IMR-90 (cell line): ENCODE measurements around the gene CABCOCO1. TPM values are rescaled to one million over a fixed set of nuclear protein-coding genes. Genes with fewer than 3 reads are reported as not detected.

Source experiments
- ATAC-seq: fragments of 200-7000 bp; cut with Tn5 transposase; 2 replicates; pipeline ENCODE4 v1.9.1; 2020; ENCODE audit warnings: low read depth, mild to moderate bottlenecking, moderate library complexity
- BruUV-seq: library from RNA; stranded (reverse); fragments of 400-500 nt; replicated peaks from 2 replicates; lab custom pipeline; 2021; lab: Mats Ljungman, UMichigan
- CTCF ChIA-PET: fragments of 300-600 bp; formaldehyde crosslinking; extraction: SDS; loops from one replicate; lab custom pipeline; 2021; ENCODE audit warnings: antibody characterized with exemption; lab: Yijun Ruan, JAX
- POLR2A ChIA-PET: fragments of 300-600 bp; sonication (Branson Sonifier 250); formaldehyde crosslinking; loops from one replicate; lab custom pipeline; 2022; ENCODE audit warnings: antibody characterized with exemption; ENCODE audit not compliant: unreplicated experiment; lab: Charles Lee
- DNase-seq: peaks from one replicate; pipeline ENCODE4 v3.0.0; 2013
- H2AFZ ChIP-seq: replicated peaks from 2 replicates; pipeline ENCODE3; 2013; ENCODE audit warnings: low read length, mild to moderate bottlenecking; ENCODE audit not compliant: poor library complexity
- H2AK5ac ChIP-seq: 2 replicates; pipeline ENCODE4 v1.6.1; 2013; ENCODE audit warnings: low read depth, low read length, inconsistent platforms
- H2AK9ac ChIP-seq: replicated peaks from 2 replicates; pipeline ENCODE3; 2013; ENCODE audit warnings: mild to moderate bottlenecking, low read depth, low read length, moderate library complexity; ENCODE audit not compliant: poor library complexity
- H2BK120ac ChIP-seq: 2 replicates; pipeline ENCODE4 v1.6.1; 2013; ENCODE audit warnings: low read depth, low read length, inconsistent platforms
- H2BK15ac ChIP-seq: 3 replicates; pipeline ENCODE4 v1.6.1; 2013; ENCODE audit warnings: low read depth, low read length, inconsistent platforms
- H2BK20ac ChIP-seq: 2 replicates; pipeline ENCODE4 v1.6.1; 2013; ENCODE audit warnings: low read depth, mild to moderate bottlenecking, inconsistent platforms, low read length, moderate library complexity
- H2BK5ac ChIP-seq: 2 replicates; pipeline ENCODE4 v1.6.1; 2013; ENCODE audit warnings: mild to moderate bottlenecking, low read depth, low read length, inconsistent platforms; ENCODE audit not compliant: poor library complexity, severe bottlenecking
- H3K14ac ChIP-seq: replicated peaks from 2 replicates; pipeline ENCODE4 v1.6.1; 2013; ENCODE audit warnings: low read depth, low read length, inconsistent platforms
- H3K18ac ChIP-seq: 2 replicates; pipeline ENCODE4 v1.6.1; 2013; ENCODE audit warnings: low read depth, low read length, control low read depth
- H3K23ac ChIP-seq: 2 replicates; pipeline ENCODE4 v1.6.1; 2013; ENCODE audit warnings: low read depth, low read length, inconsistent platforms
- H3K27ac ChIP-seq: 2 replicates; pipeline ENCODE4 v1.5.1; 2013; ENCODE audit warnings: mild to moderate bottlenecking, control low read depth, low read length; ENCODE audit not compliant: insufficient read depth
- H3K27me3 ChIP-seq: 2 replicates; pipeline ENCODE4 v1.6.1; 2013; ENCODE audit warnings: low read length; ENCODE audit not compliant: control insufficient read depth, insufficient read depth
- H3K36me3 ChIP-seq: 2 replicates; pipeline ENCODE4 v1.6.1; 2013; ENCODE audit warnings: low read length, mixed read lengths; ENCODE audit not compliant: control insufficient read depth, insufficient read depth
- H3K4ac ChIP-seq: 2 replicates; pipeline ENCODE4 v1.6.1; 2013; ENCODE audit warnings: low read depth, low read length, inconsistent platforms
- H3K4me1 ChIP-seq: 2 replicates; pipeline ENCODE4 v1.6.1; 2013; ENCODE audit warnings: low read length, mixed read lengths; ENCODE audit not compliant: control insufficient read depth, insufficient read depth
- H3K4me2 ChIP-seq: 2 replicates; pipeline ENCODE4 v1.6.1; 2013; ENCODE audit warnings: low read depth, mild to moderate bottlenecking, control low read depth, low read length, moderate library complexity
- H3K4me3 ChIP-seq: 2 replicates; pipeline ENCODE4 v1.5.1; 2013; ENCODE audit warnings: low read depth, mild to moderate bottlenecking, control low read depth, low read length, moderate library complexity; ENCODE audit not compliant: insufficient read depth
- H3K56ac ChIP-seq: 2 replicates; pipeline ENCODE4 v1.6.1; 2013; ENCODE audit warnings: low read length, inconsistent platforms; ENCODE audit not compliant: insufficient read depth; ENCODE audit errors: extremely low read depth
- H3K79me1 ChIP-seq, 2 experiments: 2 replicates each; pipeline ENCODE4 v1.6.1; 2013; ENCODE audit warnings: low read length in 2 of 2, inconsistent platforms in 1 of 2, low read depth in 1 of 2
- H3K9ac ChIP-seq: 2 replicates; pipeline ENCODE4 v1.6.1; 2013; ENCODE audit warnings: low read depth, low read length, control low read depth
- H3K9me1 ChIP-seq: 2 replicates; pipeline ENCODE4 v1.6.1; 2013; ENCODE audit warnings: low read length, inconsistent platforms; ENCODE audit not compliant: insufficient read depth
- H3K9me3 ChIP-seq: 2 replicates; pipeline ENCODE4 v1.6.1; 2013; ENCODE audit warnings: low read length; ENCODE audit not compliant: control insufficient read depth, insufficient read depth
- H4K20me1 ChIP-seq: 2 replicates; pipeline ENCODE4 v1.6.1; 2013; ENCODE audit warnings: low read length, inconsistent platforms; ENCODE audit not compliant: insufficient read depth
- H4K5ac ChIP-seq: 2 replicates; pipeline ENCODE4 v1.6.1; 2013; ENCODE audit warnings: mild to moderate bottlenecking, low read depth, low read length, control low read depth
- H4K8ac ChIP-seq, 2 experiments: 2 replicates each; pipeline ENCODE4 v1.6.1; 2013; ENCODE audit warnings: low read depth in 2 of 2, low read length in 2 of 2, control low read depth in 1 of 2, inconsistent platforms in 1 of 2
- H4K91ac ChIP-seq: 2 replicates; pipeline ENCODE4 v1.6.1; 2013; ENCODE audit warnings: low read depth, low read length, inconsistent platforms; ENCODE audit not compliant: insufficient read depth
- BHLHE40 ChIP-seq: fragments of 150-350 bp; IDR thresholded peaks from 2 replicates; pipeline ENCODE4 v1.6.1; 2016; ENCODE audit warnings: mild to moderate bottlenecking, low read depth, low read length
- CEBPB ChIP-seq: IDR thresholded peaks from 2 replicates; pipeline ENCODE4 v1.6.1; 2012; ENCODE audit warnings: low read depth, low read length, improper control_type of control experiment
- CHD1 ChIP-seq: IDR thresholded peaks from 2 replicates; pipeline ENCODE4 v1.6.1; 2012; ENCODE audit warnings: low read depth, low read length, improper control_type of control experiment
- ELK1 ChIP-seq: fragments of 150-350 bp; IDR thresholded peaks from 2 replicates; pipeline ENCODE4 v1.6.1; 2016; ENCODE audit warnings: low read depth, mild to moderate bottlenecking, low read length, moderate library complexity, borderline replicate concordance
- FOS ChIP-seq: fragments of 150-350 bp; IDR thresholded peaks from 2 replicates; pipeline ENCODE4 v1.6.1; 2016; ENCODE audit warnings: low read depth, low read length
- MAFK ChIP-seq: IDR thresholded peaks from 2 replicates; pipeline ENCODE4 v1.6.1; 2012; ENCODE audit warnings: low read depth, low read length, improper control_type of control experiment
- MAZ ChIP-seq: IDR thresholded peaks from 2 replicates; pipeline ENCODE4 v1.6.1; 2012; ENCODE audit warnings: low read depth, mild to moderate bottlenecking, low read length, improper control_type of control experiment, moderate library complexity, borderline replicate concordance
- NFE2L2 ChIP-seq: fragments of 150-350 bp; IDR thresholded peaks from 2 replicates; pipeline ENCODE4 v1.6.1; 2016; ENCODE audit warnings: low read depth, mild to moderate bottlenecking, low read length
- POLR2A ChIP-seq: IDR thresholded peaks from 2 replicates; pipeline ENCODE4 v1.6.1; 2012; ENCODE audit warnings: mild to moderate bottlenecking, low read depth, low read length
- RAD21 ChIP-seq: IDR thresholded peaks from 2 replicates; pipeline ENCODE4 v1.6.1; 2012; ENCODE audit warnings: low read length, improper control_type of control experiment
- RCOR1 ChIP-seq: IDR thresholded peaks from 2 replicates; pipeline ENCODE4 v1.6.1; 2012; ENCODE audit warnings: mild to moderate bottlenecking, low read length, improper control_type of control experiment; ENCODE audit not compliant: insufficient replicate concordance
- RFX5 ChIP-seq: IDR thresholded peaks from 2 replicates; pipeline ENCODE4 v1.8.0; 2012; ENCODE audit warnings: low read depth, mild to moderate bottlenecking, low read length, moderate library complexity
- SMC3 ChIP-seq: fragments of 150-350 bp; IDR thresholded peaks from 2 replicates; pipeline ENCODE4 v1.6.1; 2016; ENCODE audit warnings: low read depth, mild to moderate bottlenecking, antibody characterized with exemption, low read length, moderate library complexity
- USF2 ChIP-seq: fragments of 150-350 bp; IDR thresholded peaks from 2 replicates; pipeline ENCODE4 v1.6.1; 2017; ENCODE audit warnings: mild to moderate bottlenecking, antibody characterized with exemption, low read length, low read depth
- WGBS, 2 experiments: methylation state at CpG; one replicate each; pipeline versions ENCODE4 v1.1.5 to v1.1.7; 2013; ENCODE audit warnings: missing lambda C conversion rate in 2 of 2; ENCODE audit not compliant: insufficient read length in 1 of 2; ENCODE audit errors: extremely low coverage in 2 of 2; 5-methylcytosine and 5-hydroxymethylcytosine counted together
- dilution Hi-C: fragments of 300-500 bp; cut with HindIII; formaldehyde crosslinking; loops from one replicate; pipeline ENCODE4 v1.14.3; 2018; ENCODE audit warnings: low sequenced_read_pairs; ENCODE audit not compliant: unreplicated experiment
- in situ Hi-C: fragments of 300-500 bp; cut with MboI; formaldehyde crosslinking; loops from 3 replicates; pipeline ENCODE4 v1.14.3; 2019; ENCODE audit warnings: low sequenced_read_pairs, inconsistent platforms, mixed read lengths
- intact Hi-C: fragments of 100-400 bp; cut with micrococcal nuclease; formaldehyde crosslinking; loops from 2 replicates; pipeline ENCODE4 v1.10.0; 2022
- polyA plus RNA-seq, 3 experiments: library from polyadenylated mRNA; depleted of rRNA; stranded (reverse); fragments of >200 nt; gene quantifications; 2 replicates each; pipeline ENCODE4 v1.2.3, GENCODE V29; 2012; ENCODE audit warnings: low replicate concordance in 1 of 3
- total RNA-seq: library from RNA; depleted of rRNA; stranded (reverse); fragments of >200 nt; gene quantifications from 2 replicates; pipeline ENCODE4 v1.2.3, GENCODE V29; 2012

CABCOCO1 gene
- total and polyA plus RNA-seq, 2 of the 4 experiments (the other 2 are of a cell fraction), result 0.18 to 0.31 TPM

- H3K9ac ChIP-seq, result no peak overlapping the region
- H2AFZ ChIP-seq, result no peak overlapping the region
- no CpG with 5 or more reads among the region's 4 CpGs for whole genome bisulfite sequencing, 2 experiments
- dilution Hi-C loops (no loop called here), in situ Hi-C loops (no loop called here), intact Hi-C loops (no loop called here)
- H2BK5ac ChIP-seq, result no peak overlapping the region
- no peak overlapping the region for H4K5ac ChIP-seq
- H3K4me2 ChIP-seq, result no peak overlapping the region
- no peak overlapping the region for H3K14ac ChIP-seq
- H2BK120ac ChIP-seq, result no peak overlapping the region
- ATAC-seq, result no peak
- H4K20me1 ChIP-seq, result no peaks in the 10 kb centered on the region
- H3K23ac ChIP-seq, result no peak overlapping the region
- H3K36me3 ChIP-seq, result no peaks in the 10 kb centered on the region
- no peak for DNase-seq
- CTCF ChIA-PET, result no interaction called here
- H3K4me3 ChIP-seq, result no peak overlapping the region
- no peak overlapping the region for H4K91ac ChIP-seq
- no peaks in the 10 kb centered on the region for H3K27me3 ChIP-seq
- H2AK9ac ChIP-seq, result no peak overlapping the region
- no peak overlapping the region for H3K18ac ChIP-seq
- TF ChIP-seq RAD21, result no peak
- no peak for TF ChIP-seq MAZ
- TF ChIP-seq RCOR1, result no peak
- no peak for TF ChIP-seq MAFK
- no peak for TF ChIP-seq CHD1
- TF ChIP-seq RFX5, result no peak
- TF ChIP-seq CEBPB, result no peak
- no peak for TF ChIP-seq NFE2L2
- no peak for TF ChIP-seq USF2
- TF ChIP-seq SMC3, result no peak
- no peak for TF ChIP-seq POLR2A
- TF ChIP-seq ELK1, result no peak
- TF ChIP-seq BHLHE40, result no peak
- TF ChIP-seq FOS, result no peak
- H3K56ac ChIP-seq, result no peak overlapping the region
- H3K9me1 ChIP-seq, result no peaks in the 10 kb centered on the region
- POLR2A ChIA-PET, result no interaction called here
- no peak overlapping the region for H2AK5ac ChIP-seq
- H3K4me1 ChIP-seq, result no peaks in the 10 kb centered on the region
- no peak overlapping the region for H3K4ac ChIP-seq
- no peak overlapping the region for H3K27ac ChIP-seq
- no peak overlapping the region for H4K8ac ChIP-seq
- no TSS peak for BruUV-seq
- no peak overlapping the region for H2BK20ac ChIP-seq
- no peak overlapping the region for H2BK15ac ChIP-seq
- H3K9me3 ChIP-seq, result no peaks in the 10 kb centered on the region
- no peaks in the 10 kb centered on the region for H3K79me1 ChIP-seq
These were observed 10.6 kb downstream of the CABCOCO1 start for GRCh38 chr10:61673360-61673759.
